Breast epithelium (tissue), 3 donors: ENCODE results near the gene OR5T3.

Experiments
- POLR2AphosphoS5 ChIP-seq, 3 donors: sonication (generic); formaldehyde crosslinking; IDR thresholded peaks; one replicate each; pipeline ENCODE4 v1.6.1; 2017; ENCODE audit warnings: antibody characterized with exemption in 3 of 3
- TF ChIP-seq, protein P1 (sequence below), 3 donors: fragments of 450-650 bp; IDR thresholded peaks; one replicate each; pipeline ENCODE4 v1.5.1; 2016 to 2017; ENCODE audit warnings: antibody characterized with exemption in 3 of 3, mild to moderate bottlenecking in 3 of 3, moderate library complexity in 3 of 3

DNA sequence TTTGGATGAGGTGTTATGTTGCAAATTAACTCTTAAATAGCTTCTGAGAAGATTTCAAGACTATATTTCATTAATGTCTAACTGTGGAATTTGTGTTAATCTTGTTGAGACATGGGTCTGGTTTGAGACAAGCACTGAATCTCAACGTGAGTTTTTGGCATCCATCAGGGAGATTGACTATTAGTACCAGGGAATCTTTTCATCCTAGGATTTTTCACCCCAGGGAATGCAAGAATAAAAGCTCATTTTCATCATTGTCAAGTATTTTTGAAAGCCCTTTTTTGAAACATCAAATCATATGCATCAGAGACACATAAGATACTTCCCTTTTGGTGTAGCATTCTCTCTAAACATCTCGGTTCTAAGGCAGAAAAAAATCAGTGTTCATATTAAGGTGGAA is 37.5 kb upstream of the OR5T3 start:
- TF ChIP-seq POLR2AphosphoS5 (IDR thresholded peaks at IDR 0.05): no peak
- TF ChIP-seq, protein P1, sequence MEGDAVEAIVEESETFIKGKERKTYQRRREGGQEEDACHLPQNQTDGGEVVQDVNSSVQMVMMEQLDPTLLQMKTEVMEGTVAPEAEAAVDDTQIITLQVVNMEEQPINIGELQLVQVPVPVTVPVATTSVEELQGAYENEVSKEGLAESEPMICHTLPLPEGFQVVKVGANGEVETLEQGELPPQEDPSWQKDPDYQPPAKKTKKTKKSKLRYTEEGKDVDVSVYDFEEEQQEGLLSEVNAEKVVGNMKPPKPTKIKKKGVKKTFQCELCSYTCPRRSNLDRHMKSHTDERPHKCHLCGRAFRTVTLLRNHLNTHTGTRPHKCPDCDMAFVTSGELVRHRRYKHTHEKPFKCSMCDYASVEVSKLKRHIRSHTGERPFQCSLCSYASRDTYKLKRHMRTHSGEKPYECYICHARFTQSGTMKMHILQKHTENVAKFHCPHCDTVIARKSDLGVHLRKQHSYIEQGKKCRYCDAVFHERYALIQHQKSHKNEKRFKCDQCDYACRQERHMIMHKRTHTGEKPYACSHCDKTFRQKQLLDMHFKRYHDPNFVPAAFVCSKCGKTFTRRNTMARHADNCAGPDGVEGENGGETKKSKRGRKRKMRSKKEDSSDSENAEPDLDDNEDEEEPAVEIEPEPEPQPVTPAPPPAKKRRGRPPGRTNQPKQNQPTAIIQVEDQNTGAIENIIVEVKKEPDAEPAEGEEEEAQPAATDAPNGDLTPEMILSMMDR (IDR thresholded peaks at IDR 0.05): no peak
